HepG2 (cell line): Measurements from ENCODE around the gene AKAP8L. TPM values are rescaled to one million over a fixed set of nuclear protein-coding genes. Genes with fewer than 3 reads are reported as not detected.

Experiments
- CSRNP2 ChIP-seq: sonication (generic); formaldehyde crosslinking; conservative IDR thresholded peaks from 2 replicates; pipeline ENCODE4 v1.8.0; 2022; ENCODE audit warnings: low read depth, missing genetic modification reagents
- FUBP1 ChIP-seq: sonication (generic); formaldehyde crosslinking; IDR thresholded peaks from 2 replicates; pipeline ENCODE4 v1.5.1; 2020; ENCODE audit warnings: missing genetic modification reagents, mild to moderate bottlenecking, borderline replicate concordance
- GFI1 ChIP-seq: sonication (generic); formaldehyde crosslinking; IDR thresholded peaks from 2 replicates; pipeline ENCODE4 v1.5.0; 2020; ENCODE audit warnings: missing genetic modification reagents, mild to moderate bottlenecking, borderline replicate concordance
- HMGXB3 ChIP-seq: sonication (generic); formaldehyde crosslinking; IDR thresholded peaks from 2 replicates; pipeline ENCODE4 v1.4.0; 2020; ENCODE audit warnings: missing genetic modification reagents, borderline replicate concordance
- HOXA3 ChIP-seq: sonication (generic); formaldehyde crosslinking; IDR thresholded peaks from 2 replicates; pipeline ENCODE4 v1.5.0; 2020; ENCODE audit warnings: missing genetic modification reagents
- MBNL3 ChIP-seq: fragments of 250-450 bp; sonication (Bioruptor Pico); conservative IDR thresholded peaks from 2 replicates; pipeline ENCODE4 v1.8.0; 2022; ENCODE audit warnings: mild to moderate bottlenecking, inconsistent platforms
- MXI1 ChIP-seq: IDR thresholded peaks from 3 replicates; pipeline ENCODE4 v1.6.1; 2012; ENCODE audit warnings: low read depth, low read length, inconsistent platforms, borderline replicate concordance
- NCOA1 ChIP-seq: sonication (generic); formaldehyde crosslinking; IDR thresholded peaks from 2 replicates; pipeline ENCODE4 v1.9.0; 2021; ENCODE audit warnings: missing genetic modification reagents
- NFKB2 ChIP-seq: sonication (generic); formaldehyde crosslinking; IDR thresholded peaks from 2 replicates; pipeline ENCODE4 v1.4.0; 2020; ENCODE audit warnings: missing genetic modification reagents, borderline replicate concordance
- POLR2AphosphoS5 ChIP-seq: IDR thresholded peaks from 2 replicates; pipeline ENCODE4 v1.6.1; 2012; ENCODE audit warnings: low read depth, low read length
- PREB ChIP-seq: sonication (generic); formaldehyde crosslinking; IDR thresholded peaks from 2 replicates; pipeline ENCODE4 v1.4.0; 2020; ENCODE audit warnings: missing genetic modification reagents
- RBAK ChIP-seq: sonication (generic); formaldehyde crosslinking; IDR thresholded peaks from 2 replicates; pipeline ENCODE4 v1.5.1; 2020; ENCODE audit warnings: mild to moderate bottlenecking, missing genetic modification reagents
- RFX1 ChIP-seq: fragments of 450-650 bp; IDR thresholded peaks from 2 replicates; pipeline ENCODE4 v1.6.1; 2017
- SIX4 ChIP-seq: sonication (generic); formaldehyde crosslinking; IDR thresholded peaks from 2 replicates; pipeline ENCODE4 v1.4.0; 2020; ENCODE audit warnings: missing genetic modification reagents
- TARDBP ChIP-seq: sonication (generic); formaldehyde crosslinking; IDR thresholded peaks from 2 replicates; pipeline ENCODE4 v1.8.0; 2022; ENCODE audit warnings: mild to moderate bottlenecking, missing genetic modification reagents
- THAP7 ChIP-seq: sonication (generic); formaldehyde crosslinking; IDR thresholded peaks from 2 replicates; pipeline ENCODE4 v1.8.1; 2023; ENCODE audit warnings: mild to moderate bottlenecking, missing genetic modification reagents
- ZFP41 ChIP-seq: sonication (generic); formaldehyde crosslinking; IDR thresholded peaks from 2 replicates; pipeline ENCODE4 v1.4.0; 2020; ENCODE audit warnings: mild to moderate bottlenecking, missing genetic modification reagents, borderline replicate concordance
- ZKSCAN8 ChIP-seq: IDR thresholded peaks from 2 replicates; pipeline ENCODE4 v1.6.1; 2016; ENCODE audit warnings: borderline replicate concordance, missing genetic modification reagents, missing compliant biosample characterization
- ZNF589 ChIP-seq: sonication (generic); formaldehyde crosslinking; conservative IDR thresholded peaks from 2 replicates; pipeline ENCODE4 v1.8.0; 2022; ENCODE audit warnings: mild to moderate bottlenecking, moderate library complexity, missing genetic modification reagents
- ZNF629 ChIP-seq: sonication (generic); formaldehyde crosslinking; conservative IDR thresholded peaks from 2 replicates; pipeline ENCODE4 v1.5.0; 2020; ENCODE audit warnings: missing genetic modification reagents
- ZNF709 ChIP-seq: sonication (generic); formaldehyde crosslinking; IDR thresholded peaks from 2 replicates; pipeline ENCODE4 v1.5.0; 2020; ENCODE audit warnings: mild to moderate bottlenecking, missing genetic modification reagents
- ZNF740 ChIP-seq: sonication (generic); formaldehyde crosslinking; IDR thresholded peaks from 2 replicates; pipeline ENCODE4 v1.4.0; 2020; ENCODE audit warnings: missing genetic modification reagents
- polyA plus RNA-seq, 8 experiments: library from polyadenylated mRNA; depleted of rRNA in 3 of 8; stranded (reverse) in 7 of 8; unstranded in 1 of 8; fragments of >200 nt; fragmentation: Illumina TruSeq in 4 of 8; extraction: Trizol in 4 of 8; gene quantifications; 2 replicates each; pipeline versions ENCODE4 v1.2.1 to v1.2.3, GENCODE V29; 2011 to 2016; ENCODE audit warnings: low read depth in 4 of 8, missing spikeins in 1 of 8, mixed read lengths in 1 of 8; ENCODE audit not compliant: insufficient read depth in 1 of 8
- total RNA-seq, 5 experiments: library from RNA; depleted of rRNA; stranded (reverse); fragments of >200 nt; fragmentation: Illumina TruSeq; extraction: Trizol; gene quantifications; 2 replicates each; pipeline ENCODE4 v1.2.3, GENCODE V29; 2016; ENCODE audit warnings: low read depth in 1 of 5

The AKAP8L gene
- total and polyA plus RNA-seq, 2 of the 13 experiments (the other 11 are each of a cell fraction or from before 2014, with no cell fraction given): 48.2 to 49.6 TPM

GRCh38 chr19:15438124-15438496 is 19.3 kb upstream of the AKAP8L start (continued):
- TF ChIP-seq POLR2AphosphoS5: no peak
- no peak for TF ChIP-seq HMGXB3 (CRISPR knock-in tag)
- no peak for TF ChIP-seq NCOA1 (CRISPR knock-in tag)
- TF ChIP-seq CSRNP2 (CRISPR knock-in tag): no peak
- TF ChIP-seq RFX1: no peak
- TF ChIP-seq HOXA3 (CRISPR knock-in tag): 0 out of 2 replicates have a peak, but pooled peaks have one; percentile 12
- no peak for TF ChIP-seq ZNF740 (CRISPR knock-in tag)
- no peak for TF ChIP-seq ZFP41 (CRISPR knock-in tag)
- no peak for TF ChIP-seq ZNF629 (CRISPR knock-in tag)
- TF ChIP-seq TARDBP (CRISPR knock-in tag): peak; percentile 23; the same call in 1 of the 2 replicates
- no peak for TF ChIP-seq ZNF589 (CRISPR knock-in tag)
- no peak for TF ChIP-seq MXI1
- TF ChIP-seq ZKSCAN8 (CRISPR knock-in tag): no peak
- TF ChIP-seq NFKB2 (CRISPR knock-in tag): no peak
- TF ChIP-seq RBAK: no peak
- no peak for TF ChIP-seq GFI1
- 0 out of 2 replicates have a peak, but pooled peaks have one; percentile 50 for TF ChIP-seq ZNF709 (CRISPR knock-in tag)
- TF ChIP-seq THAP7: peak; percentile 30; the same call in 1 of the 2 replicates
- TF ChIP-seq SIX4: no peak
- TF ChIP-seq FUBP1 (CRISPR knock-in tag): no peak
- TF ChIP-seq MBNL3 (CRISPR knock-in tag): no peak
- TF ChIP-seq PREB (CRISPR knock-in tag): no peak
